ENCODE results near the gene APRT. TPM values are rescaled to one million over a fixed set of nuclear protein-coding genes. Genes with fewer than 3 reads are reported as not detected.

APRT gene
- total and polyA plus RNA-seq, 9 of the 15 experiments (the other 6 are each of a cell fraction or from before 2014, with no cell fraction given) = 41.7 to 409 (median 146) TPM

GRCh38 chr16:88783391-88784073, 28.2 kb downstream of the APRT start (continued):
- TF ChIP-seq ZMIZ1 (IDR thresholded peaks at IDR 0.05; ENCODE audit: low read depth in 2 of 2, low read length in 2 of 2) (no peak), HNRNPH1 (optimal IDR thresholded peaks at IDR 0.05; ENCODE audit: low read depth, low read length) (no peak), ZNF146 (CRISPR knock-in tag; IDR thresholded peaks at IDR 0.05; ENCODE audit: unreplicated experiment) (no peak), RFX5 (IDR thresholded peaks at IDR 0.05; ENCODE audit: low read depth, low read length) (no peak), NCOA1 (IDR thresholded peaks at IDR 0.05; ENCODE audit: low read depth) (no peak), CLOCK (CRISPR knock-in tag; IDR thresholded peaks at IDR 0.05; ENCODE audit: borderline replicate concordance) (no peak), MCM7 (IDR thresholded peaks at IDR 0.05) (no peak), FOXJ2 (tag; IDR thresholded peaks at IDR 0.05) (no peak), SRSF7 (optimal IDR thresholded peaks at IDR 0.05; ENCODE audit: low read depth, low read length) (no peak), ZC3H11A (IDR thresholded peaks at IDR 0.05; ENCODE audit: low read depth, low read length) (no peak), NFE2L1 (tag; IDR thresholded peaks at IDR 0.05; ENCODE audit: borderline replicate concordance, low read depth) (no peak), USF1 (CRISPR knock-in tag; IDR thresholded peaks at IDR 0.05) (no peak), HMG20A (CRISPR knock-in tag; conservative IDR thresholded peaks at IDR 0.05) (no peak), NKRF (IDR thresholded peaks at IDR 0.05; ENCODE audit: borderline replicate concordance) (peak; percentile 24; the same call in 1 of the 2 replicates), BDP1 (IDR thresholded peaks at IDR 0.05; ENCODE audit: insufficient read depth, insufficient read length) (no peak), ZNF717 (CRISPR knock-in tag; IDR thresholded peaks at IDR 0.05) (no peak), TAL1 (IDR thresholded peaks at IDR 0.05) (no peak), TCF3 (CRISPR knock-in tag; IDR thresholded peaks at IDR 0.05) (peak; percentile 2; the same call in 1 of the 2 replicates), NEUROD1 (IDR thresholded peaks at IDR 0.05; ENCODE audit: borderline replicate concordance, low read depth, low read length, partially characterized antibody) (no peak), SRSF3 (IDR thresholded peaks at IDR 0.05; ENCODE audit: insufficient read depth, low read length) (no peak)
